ENCODE results near the gene LRRC17.
"Not testable (repeated sequence)": the region's sequence is repeated elsewhere in the genome, so short reads cannot be mapped to it uniquely, and the experiment has no call there.

LRRC17 gene

GRCh38 chr7:102934239-102934638, 21.4 kb downstream of the LRRC17 start:
- Mint-ChIP-seq H3K27me3 (no peaks in the 10 kb centered on the region), H3K4me1 (no peaks in the 10 kb centered on the region), H3K27ac (ENCODE audit: low read depth) (no peak overlapping the region), H3K36me3 (ENCODE audit: insufficient read depth) (no peaks in the 10 kb centered on the region), H3K4me3 (no peak overlapping the region), H3K9me3 (no peaks in the 10 kb centered on the region)
- ATAC-seq (replicated peaks; ENCODE audit: extremely low read depth, poor library complexity, severe bottlenecking) (no peak), DNase-seq (ENCODE audit: low spot score in 2 of 2) (no peak)

GRCh38 chr7:102934701-102935100, 21.9 kb downstream of the LRRC17 start:
- Mint-ChIP-seq H3K4me1 (no peaks in the 10 kb centered on the region), H3K27me3 (no peaks in the 10 kb centered on the region), H3K27ac (ENCODE audit: low read depth) (no peak overlapping the region), H3K9me3 (no peaks in the 10 kb centered on the region), H3K4me3 (no peak overlapping the region), H3K36me3 (ENCODE audit: insufficient read depth) (no peaks in the 10 kb centered on the region)
- DNase-seq (ENCODE audit: low spot score in 2 of 2) (no peak), ATAC-seq (replicated peaks; ENCODE audit: extremely low read depth, poor library complexity, severe bottlenecking) (no peak)

- Mint-ChIP-seq H3K36me3 (ENCODE audit: insufficient read depth) (no peaks in the 10 kb centered on the region), H3K4me3 (no peak overlapping the region), H3K27ac (ENCODE audit: low read depth) (no peak overlapping the region), H3K27me3 (no peaks in the 10 kb centered on the region), H3K9me3 (no peaks in the 10 kb centered on the region), H3K4me1 (no peaks in the 10 kb centered on the region)
- ATAC-seq (replicated peaks; ENCODE audit: extremely low read depth, poor library complexity, severe bottlenecking) (no peak), DNase-seq (ENCODE audit: low spot score in 2 of 2) (no peak)
These were observed 22.8 kb downstream of the LRRC17 start for GRCh38 chr7:102935450-102936115.

- no peak overlapping the region for H3K4me3 Mint-ChIP-seq
- no peak overlapping the region for H3K27ac Mint-ChIP-seq (ENCODE audit: low read depth)
- H3K36me3 Mint-ChIP-seq (ENCODE audit: insufficient read depth) = no peaks in the 10 kb centered on the region
- peaks cover 5% of the 10 kb centered on the region for H3K4me1 Mint-ChIP-seq
- ATAC-seq (replicated peaks; ENCODE audit: extremely low read depth, poor library complexity, severe bottlenecking) (no peak), DNase-seq (ENCODE audit: low spot score in 2 of 2) (no peak)
- no peaks in the 10 kb centered on the region for H3K9me3 Mint-ChIP-seq
- H3K27me3 Mint-ChIP-seq = no peaks in the 10 kb centered on the region
These were observed 25.9 kb downstream of the LRRC17 start for GRCh38 chr7:102938679-102939078.

- H3K36me3 Mint-ChIP-seq (ENCODE audit: insufficient read depth) = no peaks in the 10 kb centered on the region
- H3K27me3 Mint-ChIP-seq = no peaks in the 10 kb centered on the region
- peaks cover 6% of the 10 kb centered on the region for H3K4me1 Mint-ChIP-seq
- ATAC-seq (replicated peaks; ENCODE audit: extremely low read depth, poor library complexity, severe bottlenecking) (no peak), DNase-seq (ENCODE audit: low spot score in 2 of 2) (no peak)
- no peak overlapping the region for H3K27ac Mint-ChIP-seq (ENCODE audit: low read depth)
- no peak overlapping the region for H3K4me3 Mint-ChIP-seq
- H3K9me3 Mint-ChIP-seq = no peaks in the 10 kb centered on the region
These were observed 29.5 kb downstream of the LRRC17 start for GRCh38 chr7:102942181-102942866.

- Mint-ChIP-seq H3K36me3 (ENCODE audit: insufficient read depth) (no peaks in the 10 kb centered on the region), H3K9me3 (no peaks in the 10 kb centered on the region), H3K4me3 (no peak overlapping the region), H3K4me1 (peaks cover 6% of the 10 kb centered on the region), H3K27me3 (no peaks in the 10 kb centered on the region), H3K27ac (ENCODE audit: low read depth) (no peak overlapping the region)
- no peak for ATAC-seq (replicated peaks; ENCODE audit: extremely low read depth, poor library complexity, severe bottlenecking)
- DNase-seq (ENCODE audit: low spot score in 2 of 2) = no peak
These were observed 30.1 kb downstream of the LRRC17 start for GRCh38 chr7:102942868-102943267.

- Mint-ChIP-seq H3K27me3 (no peaks in the 10 kb centered on the region), H3K36me3 (ENCODE audit: insufficient read depth) (no peaks in the 10 kb centered on the region), H3K27ac (ENCODE audit: low read depth) (no peak overlapping the region), H3K9me3 (no peaks in the 10 kb centered on the region), H3K4me1 (peaks cover 6% of the 10 kb centered on the region), H3K4me3 (no peak overlapping the region)
- no peak for ATAC-seq (replicated peaks; ENCODE audit: extremely low read depth, poor library complexity, severe bottlenecking)
- no peak for DNase-seq (ENCODE audit: low spot score in 2 of 2)
These were observed 30.8 kb downstream of the LRRC17 start for GRCh38 chr7:102943423-102944169.

GRCh38 chr7:102944241-102944640, 31.4 kb downstream of the LRRC17 start:
- H3K27ac Mint-ChIP-seq (ENCODE audit: low read depth) = no peak overlapping the region
- no peak overlapping the region for H3K4me3 Mint-ChIP-seq
- H3K4me1 Mint-ChIP-seq = peaks cover 6% of the 10 kb centered on the region
- no peaks in the 10 kb centered on the region for H3K36me3 Mint-ChIP-seq (ENCODE audit: insufficient read depth)
- no peaks in the 10 kb centered on the region for H3K27me3 Mint-ChIP-seq
- DNase-seq (ENCODE audit: low spot score in 2 of 2) (no peak), ATAC-seq (replicated peaks; ENCODE audit: extremely low read depth, poor library complexity, severe bottlenecking) (no peak)
- H3K9me3 Mint-ChIP-seq = no peaks in the 10 kb centered on the region

- Mint-ChIP-seq H3K4me1 (no peaks in the 10 kb centered on the region), H3K27ac (ENCODE audit: low read depth) (no peak overlapping the region), H3K4me3 (no peak overlapping the region), H3K9me3 (peaks cover 25% of the 10 kb centered on the region), H3K27me3 (peaks cover 56% of the 10 kb centered on the region), H3K36me3 (ENCODE audit: insufficient read depth) (no peaks in the 10 kb centered on the region)
- no peak for ATAC-seq (replicated peaks; ENCODE audit: extremely low read depth, poor library complexity, severe bottlenecking)
- DNase-seq (ENCODE audit: low spot score in 2 of 2) = no peak
These were observed 39.0 kb downstream of the LRRC17 start for GRCh38 chr7:102951839-102952238.

GRCh38 chr7:102953406-102953805, 40.6 kb downstream of the LRRC17 start:
- ATAC-seq (replicated peaks; ENCODE audit: extremely low read depth, poor library complexity, severe bottlenecking) = no peak
- no peak overlapping the region for H3K27ac Mint-ChIP-seq (ENCODE audit: low read depth)
- DNase-seq (ENCODE audit: low spot score in 2 of 2) = no peak
- H3K4me1 Mint-ChIP-seq = no peaks in the 10 kb centered on the region
- no peaks in the 10 kb centered on the region for H3K36me3 Mint-ChIP-seq (ENCODE audit: insufficient read depth)
- H3K27me3 Mint-ChIP-seq = peaks cover 66% of the 10 kb centered on the region
- H3K9me3 Mint-ChIP-seq = peaks cover 27% of the 10 kb centered on the region
- H3K4me3 Mint-ChIP-seq = no peak overlapping the region

GRCh38 chr7:102954359-102954758, 41.6 kb downstream of the LRRC17 start:
- H3K36me3 Mint-ChIP-seq (ENCODE audit: insufficient read depth) = not testable (repeated sequence)

GRCh38 chr7:102958004-102958403, 45.2 kb downstream of the LRRC17 start:
- not testable (repeated sequence) for DNase-seq (ENCODE audit: low spot score in 2 of 2); ATAC-seq (replicated peaks; ENCODE audit: extremely low read depth, poor library complexity, severe bottlenecking); H3K27ac Mint-ChIP-seq (ENCODE audit: low read depth); H3K36me3 Mint-ChIP-seq (ENCODE audit: insufficient read depth); H3K4me1 Mint-ChIP-seq; H3K4me3 Mint-ChIP-seq
- H3K27me3 Mint-ChIP-seq = peaks cover 41% of the 10 kb centered on the region
- H3K9me3 Mint-ChIP-seq = peaks cover 21% of the 10 kb centered on the region

More at GRCh38 chr7:102954359-102954758, 41.6 kb downstream of the LRRC17 start:
- not testable (repeated sequence) for ATAC-seq (replicated peaks; ENCODE audit: extremely low read depth, poor library complexity, severe bottlenecking); H3K27ac Mint-ChIP-seq (ENCODE audit: low read depth); DNase-seq (ENCODE audit: low spot score in 2 of 2); H3K4me3 Mint-ChIP-seq; H3K4me1 Mint-ChIP-seq
- H3K27me3 Mint-ChIP-seq = peaks cover 66% of the 10 kb centered on the region
- H3K9me3 Mint-ChIP-seq = peaks cover 27% of the 10 kb centered on the region

GRCh38 chr7:102961993-102962392, 49.2 kb downstream of the LRRC17 start:
- not testable (repeated sequence) for H3K36me3 Mint-ChIP-seq (ENCODE audit: insufficient read depth); ATAC-seq (replicated peaks; ENCODE audit: extremely low read depth, poor library complexity, severe bottlenecking); H3K27ac Mint-ChIP-seq (ENCODE audit: low read depth); H3K4me3 Mint-ChIP-seq; H3K9me3 Mint-ChIP-seq; H3K27me3 Mint-ChIP-seq; H3K4me1 Mint-ChIP-seq; DNase-seq (ENCODE audit: low spot score in 2 of 2)

Measured in central memory CD8-positive, alpha-beta T cell (primary cell).